ENCODE measurements around the gene LCNL1.

LCNL1 gene

DNA sequence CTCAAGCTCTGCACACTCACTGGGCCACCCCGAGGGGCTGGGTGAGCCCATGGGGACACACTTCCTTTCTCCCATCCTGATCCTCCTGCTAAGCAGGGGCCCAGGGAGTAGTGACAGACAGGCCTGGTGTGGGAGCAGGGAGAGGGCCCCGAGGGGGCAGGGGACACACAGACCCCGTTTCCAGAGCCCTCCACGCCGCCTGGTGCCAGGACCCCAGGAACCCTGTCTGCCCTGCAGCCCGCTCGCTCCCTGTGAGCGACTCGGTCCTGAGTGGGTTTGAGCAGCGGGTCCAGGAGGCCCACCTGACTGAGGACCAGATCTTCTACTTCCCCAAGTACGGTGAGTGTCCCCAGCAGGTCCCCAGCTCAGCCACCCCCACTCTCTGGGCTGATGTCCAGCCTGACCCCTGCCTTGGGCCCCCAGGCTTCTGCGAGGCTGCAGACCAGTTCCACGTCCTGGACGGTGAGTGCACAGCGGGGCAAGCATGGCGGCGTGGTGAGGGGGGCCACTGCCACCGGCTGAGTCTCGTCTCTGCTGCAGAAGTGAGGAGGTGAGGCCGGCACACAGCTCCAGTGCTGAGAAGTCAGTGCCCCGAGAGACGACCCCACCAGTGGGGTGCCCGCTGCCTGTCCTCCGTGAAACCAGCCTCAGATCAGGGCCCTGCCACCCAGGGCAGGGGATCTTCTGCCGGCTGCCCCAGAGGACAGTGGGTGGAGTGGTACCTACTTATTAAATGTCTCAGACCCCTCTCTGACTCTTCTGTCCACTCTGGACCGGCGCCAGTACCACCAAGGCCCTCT lies 36.4 kb upstream of the LCNL1 start:
- DNase-seq (ENCODE audit: low read depth): no peak
- no peak overlapping the region for H3K4me3 ChIP-seq (ENCODE audit: low read depth, low read length)

DNA sequence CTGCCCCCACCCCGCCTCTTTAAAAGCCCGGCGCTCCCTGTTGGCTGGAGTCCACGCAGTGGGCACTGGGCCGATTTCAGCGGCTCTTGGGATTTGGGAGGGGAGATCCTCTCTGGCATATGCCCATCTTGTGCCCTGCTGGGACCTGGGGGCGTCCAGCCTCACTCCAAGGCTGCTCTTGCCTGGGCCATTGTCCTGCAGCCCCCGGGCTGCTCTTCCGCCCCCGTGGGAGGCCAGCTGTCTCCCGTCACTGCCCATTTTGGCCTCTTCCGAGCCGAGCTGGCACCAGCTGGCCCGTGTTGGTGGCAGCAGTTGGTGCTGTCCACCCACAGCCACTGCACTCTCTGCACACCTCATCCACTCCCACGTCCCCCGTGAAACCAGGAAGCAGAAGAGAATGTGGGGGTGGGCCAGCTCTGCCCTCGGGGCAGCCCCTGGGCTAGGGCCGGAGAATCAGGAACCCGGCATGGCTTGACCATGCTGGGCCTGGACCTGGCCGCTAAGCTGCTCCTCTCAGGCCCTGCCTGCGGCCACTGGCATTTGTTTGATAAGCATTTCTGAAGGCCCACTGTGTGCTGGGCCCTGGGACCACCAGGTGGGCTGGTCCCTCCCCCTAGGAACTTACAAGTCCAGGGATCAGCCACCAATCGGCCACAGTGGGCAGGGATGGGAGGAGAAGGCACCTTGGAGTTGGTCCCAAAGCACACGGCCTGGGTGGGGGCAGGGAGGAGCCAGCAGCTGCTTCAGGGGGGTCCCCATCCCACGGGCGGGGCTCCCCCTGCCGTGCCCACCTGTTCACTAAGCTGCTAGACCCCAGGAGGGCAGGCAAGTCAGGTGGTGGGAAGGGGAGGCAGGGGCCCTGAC lies 35.5 kb upstream of the LCNL1 start:
- H3K4me3 ChIP-seq (ENCODE audit: low read depth, low read length): no peak overlapping the region
- DNase-seq (ENCODE audit: low read depth): no peak

- no peak for DNase-seq (ENCODE audit: low read depth)
- H3K4me3 ChIP-seq (ENCODE audit: low read depth, low read length): no peak overlapping the region
Observed at GRCh38 chr9:136947955-136948510, 34.8 kb upstream of the LCNL1 start.

DNA sequence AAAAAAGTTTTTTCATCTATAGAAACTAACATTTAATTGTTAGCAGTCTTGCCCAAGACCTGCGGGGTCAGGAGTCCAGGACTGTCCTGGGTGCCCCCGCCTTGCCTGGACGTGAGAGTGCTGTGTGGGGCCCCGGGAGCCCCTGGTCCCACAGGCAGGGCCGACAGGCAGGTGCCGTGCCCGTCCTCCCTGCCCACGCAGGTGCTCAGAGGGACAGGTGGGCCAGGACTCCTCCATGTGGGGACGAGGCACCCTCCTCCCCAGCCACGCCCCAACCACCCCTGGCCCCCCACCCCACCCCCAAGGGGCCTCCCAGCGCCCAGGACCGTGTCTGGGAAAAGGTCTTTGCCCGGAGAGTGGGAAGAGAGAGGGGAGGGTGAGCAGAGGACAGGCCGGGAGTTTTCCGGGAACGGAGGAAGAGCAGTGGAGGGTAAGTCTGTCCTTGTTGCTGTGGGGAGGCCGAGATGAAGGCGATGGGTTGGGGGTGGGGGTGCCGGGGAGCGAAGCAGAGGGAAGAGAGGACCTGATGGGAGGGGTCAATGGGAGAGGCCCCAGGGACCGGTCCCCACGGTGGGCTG lies 33.5 kb upstream of the LCNL1 start:
- DNase-seq (ENCODE audit: low read depth): no peak
- peak overlapping the region; percentile 51 for H3K4me3 ChIP-seq (ENCODE audit: low read depth, low read length)

DNA sequence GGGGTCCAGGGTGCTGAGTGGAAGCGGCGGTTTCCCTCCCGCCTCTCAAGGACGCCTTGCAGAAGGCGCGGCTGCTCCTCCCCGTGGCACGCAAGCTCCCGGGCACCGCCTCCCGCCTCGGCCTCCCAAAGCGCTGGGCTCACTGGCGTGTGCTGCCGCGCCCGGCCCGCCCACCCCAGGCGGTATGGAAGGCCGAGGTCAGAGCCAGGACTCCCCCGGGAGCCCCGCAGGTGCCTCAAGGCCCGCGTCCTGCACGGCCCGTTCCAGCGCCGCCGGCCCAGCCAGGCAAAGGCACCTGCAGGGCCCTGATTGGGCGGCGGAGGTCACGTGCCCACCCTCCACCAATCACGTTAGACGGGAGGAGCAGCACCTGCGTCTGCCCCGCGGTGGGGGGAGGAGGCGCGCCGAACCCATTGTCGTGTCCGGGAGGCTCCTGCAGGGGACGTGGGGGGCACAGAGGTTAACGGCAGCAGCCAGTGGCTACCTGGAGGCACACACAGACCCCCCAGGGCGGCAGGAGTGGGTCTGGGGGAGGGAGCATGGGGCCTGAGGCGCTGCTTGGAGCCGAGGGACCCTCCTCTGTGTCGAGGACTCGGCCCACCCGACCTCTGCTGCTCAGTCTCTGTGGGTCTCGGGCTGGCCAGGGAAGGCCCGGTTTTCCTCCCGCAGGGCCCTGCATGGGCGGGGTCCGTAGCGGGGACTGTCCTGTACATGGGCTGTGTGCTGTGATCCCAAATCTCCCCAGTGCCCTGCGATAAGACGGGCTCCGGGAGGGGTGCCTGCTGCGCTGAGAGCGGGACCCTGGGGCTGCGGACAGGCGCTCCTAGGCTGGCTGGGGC lies 32.8 kb upstream of the LCNL1 start:
- peak overlapping the region; percentile 51 for H3K4me3 ChIP-seq (ENCODE audit: low read depth, low read length)
- DNase-seq (ENCODE audit: low read depth): peak; percentile 15

- H3K4me3 ChIP-seq (ENCODE audit: low read depth, low read length): no peak overlapping the region
- DNase-seq (ENCODE audit: low read depth): no peak
Observed at GRCh38 chr9:136950656-136951276, 32.0 kb upstream of the LCNL1 start.

DNA sequence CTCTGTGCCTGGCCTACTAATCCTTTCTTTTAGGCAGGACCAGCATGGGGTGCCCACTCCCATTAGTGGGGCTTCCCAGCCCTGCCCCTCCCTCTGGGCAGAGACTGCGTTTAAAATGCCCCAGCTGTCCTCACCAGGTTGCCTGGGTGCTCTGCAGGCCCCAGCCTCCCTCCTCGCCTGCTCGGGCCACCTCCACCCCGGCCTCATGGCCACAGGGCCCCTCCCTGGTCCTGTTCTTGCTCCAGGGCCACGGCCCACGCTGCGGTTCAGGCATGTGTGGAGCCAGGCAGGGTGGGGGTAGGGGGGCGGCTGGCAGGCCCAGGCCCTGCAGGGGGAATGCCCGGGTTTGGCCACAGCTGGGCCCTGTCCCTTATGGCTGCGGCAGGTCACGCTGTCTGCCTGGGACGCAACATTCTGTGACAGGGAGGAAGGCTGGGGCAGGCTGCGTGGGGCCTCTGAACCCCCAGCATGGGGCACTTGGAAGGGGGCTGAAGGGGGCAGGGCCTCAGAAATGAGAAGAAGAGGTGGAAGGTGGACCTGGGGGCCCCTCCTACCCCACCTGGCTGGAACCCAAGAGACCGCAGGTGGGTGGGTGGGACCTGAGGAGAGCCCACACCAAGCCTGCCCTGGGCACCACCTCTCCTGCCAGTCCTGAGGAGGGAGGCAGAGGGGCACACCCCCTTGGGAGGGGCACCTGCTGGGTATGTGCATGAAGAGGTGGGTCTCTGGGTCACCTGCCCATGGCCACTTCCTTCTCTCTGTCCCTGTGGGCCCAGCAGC lies 31.1 kb upstream of the LCNL1 start, which contains the start of gene LCN12:
TSS of gene LCN12 (plus strand) at position 733 of the 780 bp plus-strand sequence. CDS start 55 bp downstream, outside the sequence.
- no peak within 1 kb of the TSS for H3K4me3 ChIP-seq (ENCODE audit: low read depth, low read length)
- DNase-seq (ENCODE audit: low read depth): no peak

DNA sequence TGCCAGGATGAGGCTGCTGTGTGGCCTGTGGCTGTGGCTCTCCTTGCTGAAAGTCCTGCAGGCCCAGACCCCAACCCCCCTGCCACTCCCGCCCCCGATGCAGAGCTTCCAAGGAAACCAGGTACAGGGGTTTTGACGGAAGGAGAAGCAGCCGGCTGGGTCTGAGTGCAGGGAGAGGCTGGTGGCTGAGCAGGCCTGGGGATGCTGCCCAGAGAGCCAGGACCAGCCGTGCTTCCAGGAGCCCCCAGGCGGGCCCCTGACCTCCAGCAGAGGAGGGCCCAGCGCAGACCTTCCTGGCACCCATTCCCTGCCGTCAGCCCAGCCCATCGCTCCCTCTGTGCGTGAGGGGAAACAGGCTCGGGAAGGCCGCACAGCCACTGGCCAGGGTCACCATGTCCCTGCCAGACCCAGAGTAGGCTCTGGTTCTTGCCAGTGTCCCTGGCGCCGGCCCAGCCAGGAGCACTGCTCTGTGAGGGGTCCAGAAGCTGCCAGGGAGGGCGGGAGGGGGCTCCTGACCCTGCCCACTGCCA lies 30.4 kb upstream of the LCNL1 start:
- no peak overlapping the region for H3K4me3 ChIP-seq (ENCODE audit: low read depth, low read length)
- no peak for DNase-seq (ENCODE audit: low read depth)

- no peak for DNase-seq (ENCODE audit: low read depth)
Observed at GRCh38 chr9:136952876-136953770, 29.7 kb upstream of the LCNL1 start.

DNA sequence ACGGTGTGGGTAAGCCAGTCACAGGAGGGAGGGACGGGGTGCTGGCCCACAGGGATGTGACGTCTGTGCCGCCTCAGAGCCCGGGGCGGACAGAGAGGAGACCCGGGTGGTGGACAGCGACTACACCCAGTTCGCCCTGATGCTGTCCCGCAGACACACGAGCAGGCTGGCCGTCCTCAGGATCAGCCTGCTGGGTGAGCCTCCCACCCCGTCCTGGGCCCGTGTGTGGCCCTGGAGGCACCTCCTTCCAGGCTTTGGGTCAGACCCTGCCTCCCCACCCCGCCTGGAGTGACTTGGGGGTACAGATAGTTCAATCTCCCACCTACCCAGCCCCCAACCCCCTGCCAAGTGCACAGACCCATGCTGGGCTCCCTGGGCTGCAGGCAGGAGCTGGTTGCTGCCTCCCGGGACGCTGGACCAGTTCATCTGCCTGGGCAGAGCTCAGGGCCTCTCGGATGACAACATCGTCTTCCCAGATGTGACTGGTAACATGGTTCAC lies 29.0 kb upstream of the LCNL1 start:
- no peak overlapping the region for H3K4me3 ChIP-seq (ENCODE audit: low read depth, low read length)
- DNase-seq (ENCODE audit: low read depth): no peak

More at GRCh38 chr9:136952876-136953770, 29.7 kb upstream of the LCNL1 start:
- H3K4me3 ChIP-seq (ENCODE audit: low read depth, low read length): no peak overlapping the region

- no peak for DNase-seq (ENCODE audit: low read depth)
- H3K4me3 ChIP-seq (ENCODE audit: low read depth, low read length): no peak overlapping the region
Observed at GRCh38 chr9:136954270-136955083, 28.3 kb upstream of the LCNL1 start.

DNA sequence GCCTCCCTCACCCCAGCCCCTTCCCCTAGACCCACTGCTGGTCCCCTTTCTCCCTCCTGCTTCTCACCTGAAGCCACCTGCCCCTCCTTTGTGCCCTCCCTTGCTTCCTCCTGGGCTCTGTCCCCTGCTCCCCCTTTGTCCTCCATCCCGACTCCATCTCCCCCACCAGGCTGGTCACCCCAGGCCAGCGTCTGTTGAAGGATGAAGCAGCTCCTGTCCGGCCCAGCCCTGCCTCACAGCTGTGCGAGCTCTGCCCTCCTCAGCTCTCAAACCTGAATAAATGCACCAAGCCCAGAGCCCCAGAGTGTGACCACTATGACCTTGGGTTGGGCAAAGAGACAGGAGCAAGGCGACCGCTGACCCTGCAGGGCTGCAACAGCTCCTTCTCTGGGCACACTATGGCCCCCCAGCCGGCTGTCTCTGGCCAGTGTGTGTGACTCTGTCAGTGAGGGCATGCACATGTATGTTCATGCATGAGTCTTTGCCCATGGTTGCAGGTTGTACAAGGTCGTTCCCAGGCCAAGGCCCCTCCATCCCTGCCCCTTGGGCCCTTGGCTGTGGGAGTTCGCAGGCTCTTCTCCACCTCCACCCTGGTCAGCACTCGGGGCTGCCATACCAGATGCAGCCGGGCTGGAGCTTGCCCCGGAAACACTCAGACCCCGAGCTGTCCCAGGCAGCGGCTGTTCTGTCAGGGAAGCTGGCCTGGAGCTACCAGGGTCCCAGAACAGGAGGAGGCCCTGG lies 27.4 kb upstream of the LCNL1 start:
- no peak for DNase-seq (ENCODE audit: low read depth)
- no peak overlapping the region for H3K4me3 ChIP-seq (ENCODE audit: low read depth, low read length)

GRCh38 chr9:136955943-136956335 lies 26.9 kb upstream of the LCNL1 start:
- H3K4me3 ChIP-seq (ENCODE audit: low read depth, low read length): no peak overlapping the region
- DNase-seq (ENCODE audit: low read depth): no peak

GRCh38 chr9:136956604-136957003 lies 26.2 kb upstream of the LCNL1 start:
- DNase-seq (ENCODE audit: low read depth): no peak
- no peak overlapping the region for H3K4me3 ChIP-seq (ENCODE audit: low read depth, low read length)

DNA sequence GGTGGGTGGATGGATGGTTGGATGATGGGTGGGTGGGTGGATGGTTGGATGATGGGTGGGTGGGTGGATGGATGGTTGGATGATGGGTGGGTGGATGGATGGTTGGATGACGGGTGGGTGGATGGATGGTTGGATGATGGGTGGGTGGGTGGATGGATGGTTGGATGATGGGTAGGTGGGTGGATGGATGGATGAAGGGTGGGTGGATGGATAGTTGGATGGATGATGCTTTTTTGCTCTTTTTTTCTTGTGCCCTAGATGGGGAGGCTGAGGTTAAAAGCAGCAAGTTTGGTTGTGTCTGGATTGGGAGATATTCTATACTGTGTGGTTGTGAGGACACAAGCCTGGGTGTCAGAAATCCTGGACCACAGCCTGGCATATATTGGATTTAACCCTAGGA lies 25.3 kb upstream of the LCNL1 start:
- DNase-seq (ENCODE audit: low read depth): no peak
- H3K4me3 ChIP-seq (ENCODE audit: low read depth, low read length): no peak overlapping the region
